DMS 273 treated with DMSO at 0.1 percent for 48 hours (cell line): ENCODE measurements around the gene NLGN1.

Experiments
- DNase-seq: peaks from one replicate; lab custom pipeline; 2025; lab: John Stamatoyannopoulos, UW

NLGN1 gene

GRCh38 chr3:174285242-174285864, 887.8 kb downstream of the NLGN1 start:
- DNase-seq = no peak

GRCh38 chr3:174287705-174288104, 890.2 kb downstream of the NLGN1 start:
- DNase-seq = no peak

GRCh38 chr3:174294616-174295015, 897.1 kb downstream of the NLGN1 start:
- no peak for DNase-seq

- no peak for DNase-seq
Measured at GRCh38 chr3:174295306-174296092, 898.0 kb downstream of the NLGN1 start.

- no peak for DNase-seq
Measured at GRCh38 chr3:174302746-174303315, 905.3 kb downstream of the NLGN1 start.

GRCh38 chr3:174303907-174304560, 906.5 kb downstream of the NLGN1 start:
- no peak for DNase-seq

- no peak for DNase-seq
Measured at GRCh38 chr3:174308736-174309135, 911.2 kb downstream of the NLGN1 start.

- no peak for DNase-seq
Measured at GRCh38 chr3:174310475-174310983, 913.0 kb downstream of the NLGN1 start.

GRCh38 chr3:174315225-174315624, 917.7 kb downstream of the NLGN1 start:
- no peak for DNase-seq

GRCh38 chr3:174317005-174317404, 919.5 kb downstream of the NLGN1 start:
- no peak for DNase-seq

GRCh38 chr3:174318181-174318580, 920.6 kb downstream of the NLGN1 start:
- no peak for DNase-seq

- no peak for DNase-seq
Measured at GRCh38 chr3:174321548-174321947, 924.0 kb downstream of the NLGN1 start.

GRCh38 chr3:174322789-174323188, 925.2 kb downstream of the NLGN1 start:
- DNase-seq = no peak

- no peak for DNase-seq
Measured at GRCh38 chr3:174325171-174325570, 927.6 kb downstream of the NLGN1 start.

GRCh38 chr3:174325834-174326700, 928.5 kb downstream of the NLGN1 start:
- DNase-seq = no peak

GRCh38 chr3:174329321-174329720, 931.8 kb downstream of the NLGN1 start:
- DNase-seq = no peak

- DNase-seq = no peak
Measured at GRCh38 chr3:174330303-174330702, 932.8 kb downstream of the NLGN1 start.

- no peak for DNase-seq
Measured at GRCh38 chr3:174331095-174331800, 933.7 kb downstream of the NLGN1 start.

GRCh38 chr3:174332391-174332790, 934.8 kb downstream of the NLGN1 start:
- DNase-seq = no peak

GRCh38 chr3:174333640-174334039, 936.1 kb downstream of the NLGN1 start:
- no peak for DNase-seq

- DNase-seq = no peak
Measured at GRCh38 chr3:174334111-174334510, 936.6 kb downstream of the NLGN1 start.
